HepG2 (cell line): Measurements from ENCODE around the gene TMC8. TPM values are rescaled to one million over a fixed set of nuclear protein-coding genes. Genes with fewer than 3 reads are reported as not detected.

Experiments used
- BCL6 ChIP-seq: IDR thresholded peaks from 2 replicates; pipeline ENCODE4 v1.6.1; 2016; ENCODE audit warnings: missing genetic modification reagents, missing compliant biosample characterization
- FOXA1 ChIP-seq, 2 experiments: fragments of 450-650 bp in 1 of 2; sonication (generic) in 1 of 2; formaldehyde crosslinking in 1 of 2; IDR thresholded peaks; 2 replicates each; pipeline versions ENCODE4 v1.4.0 to v1.6.1; 2016 to 2020; ENCODE audit warnings: missing genetic modification reagents in 1 of 2
- FOXO1 ChIP-seq: sonication (generic); formaldehyde crosslinking; IDR thresholded peaks from 2 replicates; pipeline ENCODE4 v1.4.0; 2020; ENCODE audit warnings: missing genetic modification reagents
- ISX ChIP-seq: sonication (generic); formaldehyde crosslinking; conservative IDR thresholded peaks from 2 replicates; pipeline ENCODE4 v1.5.0; 2020; ENCODE audit warnings: missing genetic modification reagents
- KMT2B ChIP-seq: IDR thresholded peaks from 2 replicates; pipeline ENCODE4 v1.6.1; 2016; ENCODE audit warnings: missing genetic modification reagents, missing compliant biosample characterization
- POLR2AphosphoS2 ChIP-seq: IDR thresholded peaks from 2 replicates; pipeline ENCODE4 v1.6.1; 2011; ENCODE audit warnings: low read depth, low read length, improper control_type of control experiment
- SP1 ChIP-seq, 2 experiments: fragments of 450-650 bp in 1 of 2; sonication (generic) in 1 of 2; formaldehyde crosslinking in 1 of 2; IDR thresholded peaks; 2 replicates each; pipeline versions ENCODE4 v1.4.0 to v1.6.1; 2016 to 2020; ENCODE audit warnings: missing genetic modification reagents in 1 of 2
- TOE1 ChIP-seq: sonication (generic); formaldehyde crosslinking; IDR thresholded peaks from 2 replicates; pipeline ENCODE4 v1.4.0; 2020; ENCODE audit warnings: mild to moderate bottlenecking, missing genetic modification reagents
- TP53 ChIP-seq: sonication (generic); formaldehyde crosslinking; conservative IDR thresholded peaks from 2 replicates; pipeline ENCODE4 v1.4.0; 2020; ENCODE audit warnings: missing genetic modification reagents
- ZMYM3 ChIP-seq: sonication (generic); formaldehyde crosslinking; IDR thresholded peaks from 2 replicates; pipeline ENCODE4 v1.5.1; 2020; ENCODE audit warnings: mild to moderate bottlenecking, missing genetic modification reagents
- ZNF577 ChIP-seq: sonication (generic); formaldehyde crosslinking; IDR thresholded peaks from 2 replicates; pipeline ENCODE4 v1.4.0; 2020; ENCODE audit warnings: mild to moderate bottlenecking, low read depth, missing genetic modification reagents, borderline replicate concordance
- ZNF883 ChIP-seq: sonication (generic); formaldehyde crosslinking; IDR thresholded peaks from 2 replicates; pipeline ENCODE4 v1.5.1; 2020; ENCODE audit warnings: mild to moderate bottlenecking, missing genetic modification reagents; ENCODE audit errors: not compliant biosample characterization
- ZSCAN21 ChIP-seq: sonication (generic); formaldehyde crosslinking; IDR thresholded peaks from 2 replicates; pipeline ENCODE4 v1.8.0; 2022; ENCODE audit warnings: mild to moderate bottlenecking, missing genetic modification reagents, moderate library complexity, borderline replicate concordance
- ZSCAN25 ChIP-seq: sonication (generic); formaldehyde crosslinking; IDR thresholded peaks from 2 replicates; pipeline ENCODE4 v1.8.0; 2022; ENCODE audit warnings: mild to moderate bottlenecking, missing genetic modification reagents
- ZSCAN31 ChIP-seq: sonication (generic); formaldehyde crosslinking; IDR thresholded peaks from 2 replicates; pipeline ENCODE4 v1.5.0; 2020; ENCODE audit warnings: low read depth, mild to moderate bottlenecking, missing genetic modification reagents
- polyA plus RNA-seq, 8 experiments: library from polyadenylated mRNA; depleted of rRNA in 3 of 8; stranded (reverse) in 7 of 8; unstranded in 1 of 8; fragments of >200 nt; fragmentation: Illumina TruSeq in 4 of 8; extraction: Trizol in 4 of 8; gene quantifications; 2 replicates each; pipeline versions ENCODE4 v1.2.1 to v1.2.3, GENCODE V29; 2011 to 2016; ENCODE audit warnings: low read depth in 4 of 8, missing spikeins in 1 of 8, mixed read lengths in 1 of 8; ENCODE audit not compliant: insufficient read depth in 1 of 8
- total RNA-seq, 5 experiments: library from RNA; depleted of rRNA; stranded (reverse); fragments of >200 nt; fragmentation: Illumina TruSeq; extraction: Trizol; gene quantifications; 2 replicates each; pipeline ENCODE4 v1.2.3, GENCODE V29; 2016; ENCODE audit warnings: low read depth in 1 of 5
- TF ChIP-seq, protein P1 (sequence below): sonication (generic); formaldehyde crosslinking; IDR thresholded peaks from 2 replicates; pipeline ENCODE4 v1.4.0; 2020; ENCODE audit warnings: mild to moderate bottlenecking, missing genetic modification reagents
- TF ChIP-seq, protein P2 (sequence below): sonication (generic); formaldehyde crosslinking; IDR thresholded peaks from 2 replicates; pipeline ENCODE4 v1.4.0; 2020; ENCODE audit warnings: low read depth, mild to moderate bottlenecking, missing genetic modification reagents
- TF ChIP-seq, protein P3 (sequence below): sonication (generic); formaldehyde crosslinking; IDR thresholded peaks from 2 replicates; pipeline ENCODE4 v1.4.0; 2020; ENCODE audit warnings: missing genetic modification reagents, borderline replicate concordance

The TMC8 gene
- total and polyA plus RNA-seq, 2 of the 13 experiments (the other 11 are each of a cell fraction or from before 2014, with no cell fraction given): 0.53 to 7.8 TPM

DNA sequence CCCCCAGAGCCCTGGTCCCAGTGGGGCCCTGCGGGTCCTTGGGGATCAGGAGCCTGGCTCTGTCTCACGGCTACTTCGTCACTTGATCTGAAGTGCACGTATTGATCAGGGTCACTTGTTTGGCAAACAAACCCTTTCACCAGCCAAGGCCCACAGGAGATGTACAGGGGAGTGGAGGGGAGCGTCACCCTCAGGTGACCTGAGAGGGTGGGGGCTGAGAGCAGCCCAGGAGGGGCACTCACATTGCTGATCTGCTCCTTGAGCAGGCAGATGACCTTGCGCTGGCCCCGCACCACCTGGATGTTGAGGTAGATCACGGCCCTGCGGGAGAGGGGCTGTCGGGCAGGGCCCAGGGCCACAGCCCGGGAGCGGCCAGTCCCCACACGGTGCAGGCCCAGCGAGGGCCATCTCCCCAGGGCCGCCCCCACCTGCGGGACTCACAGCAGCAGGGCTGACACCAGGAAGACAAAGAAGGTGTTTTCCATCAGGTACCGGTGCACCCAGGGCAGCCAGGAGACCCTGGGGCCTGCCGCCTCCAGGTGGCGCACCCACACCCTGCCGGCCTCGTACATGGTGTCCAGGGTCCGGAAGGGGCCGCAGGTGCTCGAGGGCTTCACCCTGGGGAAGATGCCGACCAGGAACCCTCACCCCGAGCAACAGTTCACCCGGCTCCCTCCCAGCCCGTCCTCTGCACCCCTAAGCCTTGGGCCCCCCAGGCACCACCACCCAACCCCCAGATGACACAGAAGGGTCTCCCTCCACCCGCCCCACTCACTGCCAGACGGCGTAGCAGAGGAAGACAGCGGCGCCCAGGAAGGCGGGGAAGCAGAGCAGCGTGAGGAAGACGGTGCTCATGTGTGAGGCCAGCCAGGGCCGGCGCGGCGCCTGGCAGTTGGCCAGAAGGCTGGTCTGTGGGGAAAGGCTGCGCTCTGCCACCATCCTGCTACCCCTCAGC, 13.3 kb upstream of the TMC8 start (continued):
- TF ChIP-seq, protein P1, sequence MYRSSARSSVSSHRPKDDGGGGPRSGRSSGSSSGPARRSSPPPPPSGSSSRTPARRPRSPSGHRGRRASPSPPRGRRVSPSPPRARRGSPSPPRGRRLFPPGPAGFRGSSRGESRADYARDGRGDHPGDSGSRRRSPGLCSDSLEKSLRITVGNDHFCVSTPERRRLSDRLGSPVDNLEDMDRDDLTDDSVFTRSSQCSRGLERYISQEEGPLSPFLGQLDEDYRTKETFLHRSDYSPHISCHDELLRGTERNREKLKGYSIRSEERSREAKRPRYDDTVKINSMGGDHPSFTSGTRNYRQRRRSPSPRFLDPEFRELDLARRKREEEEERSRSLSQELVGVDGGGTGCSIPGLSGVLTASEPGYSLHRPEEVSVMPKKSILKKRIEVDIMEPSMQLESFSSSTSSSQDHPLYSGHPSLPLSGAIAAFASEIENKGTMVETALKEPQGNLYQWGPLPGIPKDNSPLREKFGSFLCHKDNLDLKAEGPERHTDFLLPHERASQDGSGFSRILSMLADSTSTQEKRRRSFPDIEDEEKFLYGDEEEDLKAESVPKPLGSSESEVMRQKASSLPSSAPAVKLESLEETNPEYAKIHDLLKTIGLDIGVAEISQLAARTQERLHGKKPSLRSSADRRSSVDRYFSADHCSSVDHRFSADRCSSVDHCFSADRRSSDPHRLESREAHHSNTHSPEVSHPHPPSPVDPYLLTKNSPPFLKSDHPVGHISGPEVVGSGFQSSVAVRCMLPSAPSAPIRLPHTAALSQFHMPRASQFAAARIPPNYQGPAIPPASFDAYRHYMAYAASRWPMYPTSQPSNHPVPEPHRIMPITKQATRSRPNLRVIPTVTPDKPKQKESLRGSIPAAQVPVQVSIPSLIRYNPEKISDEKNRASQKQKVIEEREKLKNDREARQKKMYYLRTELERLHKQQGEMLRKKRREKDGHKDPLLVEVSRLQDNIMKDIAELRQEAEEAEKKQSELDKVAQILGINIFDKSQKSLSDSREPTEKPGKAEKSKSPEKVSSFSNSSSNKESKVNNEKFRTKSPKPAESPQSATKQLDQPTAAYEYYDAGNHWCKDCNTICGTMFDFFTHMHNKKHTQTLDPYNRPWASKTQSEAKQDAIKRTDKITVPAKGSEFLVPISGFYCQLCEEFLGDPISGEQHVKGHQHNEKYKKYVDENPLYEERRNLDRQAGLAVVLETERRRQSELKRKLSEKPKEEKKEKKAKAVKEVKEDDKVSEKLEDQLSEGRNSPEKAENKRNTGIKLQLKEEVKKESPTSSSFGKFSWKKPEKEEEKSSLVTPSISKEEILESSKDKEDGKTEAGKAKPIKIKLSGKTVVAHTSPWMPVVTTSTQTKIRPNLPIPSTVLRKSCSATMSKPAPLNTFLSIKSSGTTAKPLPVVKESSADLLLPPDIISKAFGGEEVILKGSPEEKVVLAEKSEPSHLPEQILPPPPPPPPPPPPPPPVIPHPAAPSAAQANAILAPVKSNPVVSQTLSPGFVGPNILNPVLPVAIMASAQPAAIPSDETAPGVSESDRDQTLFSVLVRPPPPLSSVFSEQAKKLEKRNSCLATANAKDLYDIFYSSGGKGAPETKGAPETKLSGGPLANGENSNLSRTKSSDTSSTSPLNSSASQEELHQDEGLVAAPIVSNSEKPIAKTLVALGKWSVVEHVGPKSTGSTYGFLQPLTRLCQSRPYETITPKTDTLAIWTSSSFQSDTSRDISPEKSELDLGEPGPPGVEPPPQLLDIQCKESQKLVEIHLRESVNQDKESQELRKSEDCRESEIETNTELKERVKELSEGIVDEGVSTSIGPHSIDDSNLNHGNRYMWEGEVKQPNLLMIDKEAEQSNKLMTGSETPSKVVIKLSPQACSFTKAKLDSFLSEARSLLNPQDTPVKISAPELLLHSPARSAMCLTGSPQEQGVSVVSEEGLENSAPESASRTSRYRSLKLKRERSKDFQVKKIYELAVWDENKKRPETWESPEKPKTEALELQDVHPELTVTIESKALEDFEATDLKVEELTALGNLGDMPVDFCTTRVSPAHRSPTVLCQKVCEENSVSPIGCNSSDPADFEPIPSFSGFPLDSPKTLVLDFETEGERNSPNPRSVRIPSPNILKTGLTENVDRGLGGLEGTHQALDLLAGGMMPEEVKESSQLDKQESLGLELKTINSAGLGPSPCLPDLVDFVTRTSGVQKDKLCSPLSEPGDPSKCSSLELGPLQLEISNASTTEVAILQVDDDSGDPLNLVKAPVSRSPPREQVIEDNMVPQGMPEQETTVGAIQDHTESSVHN: peak; percentile 68; the same call in 1 of the 2 replicates
- TF ChIP-seq ZSCAN25 (CRISPR knock-in tag) (peak; percentile 99), SP1 (IDR thresholded peaks at IDR 0.05) (no peak), SP1 (CRISPR knock-in tag; IDR thresholded peaks at IDR 0.05) (no peak), POLR2AphosphoS2 (no peak), TP53 (CRISPR knock-in tag) (no peak), FOXA1 (IDR thresholded peaks at IDR 0.05) (no peak), FOXA1 (CRISPR knock-in tag; IDR thresholded peaks at IDR 0.05) (no peak), ZSCAN31 (CRISPR knock-in tag) (no peak), ISX (CRISPR knock-in tag) (no peak), BCL6 (peak; percentile 7; the same call in 1 of the 2 replicates), FOXO1 (no peak; the same call in 1 of the 2 replicates), ZMYM3 (CRISPR knock-in tag) (0 out of 2 replicates have a peak, but pooled peaks have one; percentile 32), ZNF577 (CRISPR knock-in tag) (no peak), ZNF883 (CRISPR knock-in tag) (peak; percentile 7), KMT2B (no peak), TOE1 (CRISPR knock-in tag) (no peak), ZSCAN21 (CRISPR knock-in tag) (no peak)
- TF ChIP-seq, protein P2, sequence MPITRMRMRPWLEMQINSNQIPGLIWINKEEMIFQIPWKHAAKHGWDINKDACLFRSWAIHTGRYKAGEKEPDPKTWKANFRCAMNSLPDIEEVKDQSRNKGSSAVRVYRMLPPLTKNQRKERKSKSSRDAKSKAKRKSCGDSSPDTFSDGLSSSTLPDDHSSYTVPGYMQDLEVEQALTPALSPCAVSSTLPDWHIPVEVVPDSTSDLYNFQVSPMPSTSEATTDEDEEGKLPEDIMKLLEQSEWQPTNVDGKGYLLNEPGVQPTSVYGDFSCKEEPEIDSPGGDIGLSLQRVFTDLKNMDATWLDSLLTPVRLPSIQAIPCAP: no peak
- TF ChIP-seq, protein P3, sequence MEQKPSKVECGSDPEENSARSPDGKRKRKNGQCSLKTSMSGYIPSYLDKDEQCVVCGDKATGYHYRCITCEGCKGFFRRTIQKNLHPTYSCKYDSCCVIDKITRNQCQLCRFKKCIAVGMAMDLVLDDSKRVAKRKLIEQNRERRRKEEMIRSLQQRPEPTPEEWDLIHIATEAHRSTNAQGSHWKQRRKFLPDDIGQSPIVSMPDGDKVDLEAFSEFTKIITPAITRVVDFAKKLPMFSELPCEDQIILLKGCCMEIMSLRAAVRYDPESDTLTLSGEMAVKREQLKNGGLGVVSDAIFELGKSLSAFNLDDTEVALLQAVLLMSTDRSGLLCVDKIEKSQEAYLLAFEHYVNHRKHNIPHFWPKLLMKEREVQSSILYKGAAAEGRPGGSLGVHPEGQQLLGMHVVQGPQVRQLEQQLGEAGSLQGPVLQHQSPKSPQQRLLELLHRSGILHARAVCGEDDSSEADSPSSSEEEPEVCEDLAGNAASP (CRISPR knock-in tag): peak; percentile 66; the same call in 1 of the 2 replicates
